ENCODE results near the gene ARHGAP8. TPM values are rescaled to one million over a fixed set of nuclear protein-coding genes. Genes with fewer than 3 reads are reported as not detected.

ARHGAP8 gene
- total and polyA plus RNA-seq, 2 donors (not counting 3 experiments of a cell fraction or from before 2014, with no cell fraction given) = not detected

- DNase-seq (ENCODE audit: low read depth, low spot score) (no peak), FAIRE-seq (no peak)
- no peaks in the 10 kb centered on the region for H3K9me3 ChIP-seq (replicated peaks; ENCODE audit: control insufficient read depth, insufficient read depth, low read length)
- no peaks in the 10 kb centered on the region for H3K36me3 ChIP-seq (ENCODE audit: control insufficient read depth in 2 of 2, extremely low read depth in 1 of 2, insufficient read depth in 2 of 2, low read length in 2 of 2)
- H3K27ac ChIP-seq (ENCODE audit: insufficient read depth, low read depth, low read length) = no peak overlapping the region
- H3K9ac ChIP-seq (replicated peaks; ENCODE audit: extremely low read depth, insufficient read depth, low read length) = no peak overlapping the region
- intact Hi-C loops (cut with micrococcal nuclease) (no loop called here), dilution Hi-C loops (cut with MboI; ENCODE audit: extremely low pct_ligation_motif_present, low sequenced_read_pairs) (no loop called here)
- no peaks in the 10 kb centered on the region for H4K20me1 ChIP-seq (replicated peaks; ENCODE audit: control insufficient read depth, extremely low read depth, insufficient read depth, low read length)
- TF ChIP-seq MAX (IDR thresholded peaks at IDR 0.05; ENCODE audit: insufficient read depth, insufficient read length) = no peak
- H3K4me3 ChIP-seq (replicated peaks in 1 of 3; ENCODE audit: insufficient read depth in 1 of 3, low read depth in 1 of 3, low read length in 3 of 3) = no peak overlapping the region
- ChIA-PET CTCF (no interaction called here), POLR2A (no interaction called here)
- no peak overlapping the region for H2AFZ ChIP-seq (ENCODE audit: low read depth, low read length)
- no peak overlapping the region for H3K4me2 ChIP-seq (ENCODE audit: insufficient read depth, low read length)
- no peaks in the 10 kb centered on the region for H3K4me1 ChIP-seq (ENCODE audit: control insufficient read depth, extremely low read depth, insufficient read depth, low read length)
- no peaks in the 10 kb centered on the region for H3K27me3 ChIP-seq (ENCODE audit: control insufficient read depth in 2 of 2, insufficient read depth in 2 of 2, low read length in 2 of 2)
- BruUV-seq (replicated peaks) = no TSS peak
- H3K79me2 ChIP-seq (ENCODE audit: control insufficient read depth, insufficient read depth, low read length) = no peaks in the 10 kb centered on the region
- H3K9me1 ChIP-seq (replicated peaks; ENCODE audit: control insufficient read depth, extremely low read depth, insufficient read depth, low read length) = no peaks in the 10 kb centered on the region
Measured at GRCh38 chr22:44847380-44847779, 95.0 kb downstream of the ARHGAP8 start.

GRCh38 chr22:44847892-44848291 lies 95.5 kb downstream of the ARHGAP8 start:
- no peaks in the 10 kb centered on the region for H3K9me1 ChIP-seq (replicated peaks; ENCODE audit: control insufficient read depth, extremely low read depth, insufficient read depth, low read length)
- intact Hi-C loops (cut with micrococcal nuclease) = no loop called here
- ChIA-PET CTCF (no interaction called here), POLR2A (no interaction called here)
- no peak for DNase-seq (ENCODE audit: low read depth, low spot score)
- no peak overlapping the region for H3K4me3 ChIP-seq (replicated peaks in 1 of 3; ENCODE audit: insufficient read depth in 1 of 3, low read depth in 1 of 3, low read length in 3 of 3)
- H3K4me2 ChIP-seq (ENCODE audit: insufficient read depth, low read length) = no peak overlapping the region
- H2AFZ ChIP-seq (ENCODE audit: low read depth, low read length) = no peak overlapping the region
- no peak overlapping the region for H3K27ac ChIP-seq (ENCODE audit: insufficient read depth, low read depth, low read length)
- no peaks in the 10 kb centered on the region for H3K4me1 ChIP-seq (ENCODE audit: control insufficient read depth, extremely low read depth, insufficient read depth, low read length)
- FAIRE-seq = no peak
- no peaks in the 10 kb centered on the region for H3K27me3 ChIP-seq (ENCODE audit: control insufficient read depth in 2 of 2, insufficient read depth in 2 of 2, low read length in 2 of 2)
- TF ChIP-seq POLR2A (IDR thresholded peaks at IDR 0.05; ENCODE audit: low read depth, low read length) (no peak), EZH2 (IDR thresholded peaks at IDR 0.05; ENCODE audit: borderline replicate concordance, low read depth, low read length, severe bottlenecking) (no peak), POLR2AphosphoS5 (IDR thresholded peaks at IDR 0.05; ENCODE audit: insufficient read depth, low read depth, low read length) (no peak), MYC (IDR thresholded peaks at IDR 0.05; ENCODE audit: low read depth, low read length) (no peak), GATA2 (IDR thresholded peaks at IDR 0.05; ENCODE audit: insufficient read depth, insufficient read length, low read depth, low read length) (no peak), JUN (IDR thresholded peaks at IDR 0.05; ENCODE audit: borderline replicate concordance, insufficient read depth, insufficient read length, low read depth) (no peak), MAX (IDR thresholded peaks at IDR 0.05; ENCODE audit: insufficient read depth, insufficient read length) (no peak), CTCF (IDR thresholded peaks at IDR 0.05; ENCODE audit: extremely low read depth in 1 of 2, insufficient read depth in 1 of 2, low read depth in 1 of 2, low read length in 2 of 2) (no peak), FOS (IDR thresholded peaks at IDR 0.05; ENCODE audit: borderline replicate concordance, insufficient read depth, low read length) (no peak)
- no peak overlapping the region for H3K9ac ChIP-seq (replicated peaks; ENCODE audit: extremely low read depth, insufficient read depth, low read length)
- H3K36me3 ChIP-seq (ENCODE audit: control insufficient read depth in 2 of 2, extremely low read depth in 1 of 2, insufficient read depth in 2 of 2, low read length in 2 of 2) = no peaks in the 10 kb centered on the region
- H4K20me1 ChIP-seq (replicated peaks; ENCODE audit: control insufficient read depth, extremely low read depth, insufficient read depth, low read length) = no peaks in the 10 kb centered on the region
- no TSS peak for BruUV-seq (replicated peaks)
- dilution Hi-C loops (cut with MboI; ENCODE audit: extremely low pct_ligation_motif_present, low sequenced_read_pairs) = no loop called here
- H3K9me3 ChIP-seq (replicated peaks; ENCODE audit: control insufficient read depth, insufficient read depth, low read length) = no peaks in the 10 kb centered on the region
- no peaks in the 10 kb centered on the region for H3K79me2 ChIP-seq (ENCODE audit: control insufficient read depth, insufficient read depth, low read length)
